Transverse colon (tissue), 4 donors: ENCODE data around the gene ACER3. TPM values are rescaled to one million over a fixed set of nuclear protein-coding genes. Genes with fewer than 3 reads are reported as not detected.
"Not testable (repeated sequence)": the region's sequence is repeated elsewhere in the genome, so short reads cannot be mapped to it uniquely, and the experiment has no call there.

ENCODE experiments used
- DNase-seq: peaks from one replicate; pipeline ENCODE4 v3.0.0-alpha.2; 2019
- H3K27ac ChIP-seq, 4 donors: fragments of 200-600 bp; sonication (generic); 2 replicates each; pipeline ENCODE4 v1.5.1; 2016 to 2018; ENCODE audit warnings: inconsistent platforms in 4 of 4
- H3K27me3 ChIP-seq: fragments of 200-600 bp; sonication (generic); 2 replicates; pipeline ENCODE4 v1.5.1; 2017; ENCODE audit warnings: inconsistent platforms
- H3K36me3 ChIP-seq, 4 donors: fragments of 200-600 bp; sonication (generic); 2 replicates each; pipeline ENCODE4 v1.5.1; 2017 to 2019; ENCODE audit warnings: inconsistent platforms in 4 of 4
- H3K4me1 ChIP-seq, 4 donors: fragments of 200-600 bp; sonication (generic); 2 replicates each; pipeline ENCODE4 v1.5.1; 2017 to 2020; ENCODE audit warnings: inconsistent platforms in 4 of 4
- H3K4me3 ChIP-seq, 4 donors: fragments of 200-600 bp; sonication (generic); 1 replicate in 1 of 4; 2 replicates in 3 of 4; pipeline versions ENCODE4 v1.5.1 to v1.6.1; 2017 to 2019; ENCODE audit warnings: inconsistent platforms in 4 of 4
- H3K9me3 ChIP-seq, 2 donors: fragments of 200-600 bp; sonication (generic); 2 replicates each; pipeline ENCODE4 v1.5.1; 2017 to 2019; ENCODE audit warnings: inconsistent platforms in 2 of 2
- EP300 ChIP-seq: sonication (generic); formaldehyde crosslinking; IDR thresholded peaks from one replicate; pipeline ENCODE4 v1.6.1; 2017; ENCODE audit warnings: antibody characterized with exemption, low read depth
- POLR2A ChIP-seq: fragments of 450-650 bp; IDR thresholded peaks from one replicate; pipeline ENCODE4 v1.6.1; 2016; ENCODE audit warnings: antibody characterized with exemption, mild to moderate bottlenecking, moderate library complexity
- POLR2AphosphoS5 ChIP-seq, 3 donors: sonication (generic); formaldehyde crosslinking; IDR thresholded peaks; one replicate each; pipeline ENCODE4 v1.6.1; 2016; ENCODE audit warnings: antibody characterized with exemption in 3 of 3
- WGBS, 2 donors: methylation state at CpG; one replicate each; pipeline ENCODE4 v1.1.5; 2018; ENCODE audit warnings: low coverage in 1 of 2; 5-methylcytosine and 5-hydroxymethylcytosine counted together
- in situ Hi-C, 4 donors: fragments of 200-750 bp; cut with MboI; loops; one replicate each; pipeline versions ENCODE4 v1.15.0 to v1.15.1; 2017; ENCODE audit warnings: low sequenced_read_pairs in 3 of 4, low pct_ligation_motif_present in 1 of 4, low pct_unique_long_range_greater_than_20kb in 1 of 4
- intact Hi-C: fragments of 100-400 bp; cut with DNase I; formaldehyde crosslinking; loops from one replicate; pipeline ENCODE4 v1.15.1; 2023; ENCODE audit warnings: low total_unique reads
- total RNA-seq, 4 donors: library from RNA; depleted of rRNA; stranded (reverse); fragments of >200 nt; gene quantifications; one replicate each; pipeline ENCODE4 v1.1.0, GENCODE V29; 2016
- TF ChIP-seq, protein P1 (sequence below), 5 experiments: fragments of 200-600 bp in 3 of 5; fragments of 450-650 bp in 2 of 5; sonication (generic) in 3 of 5; IDR thresholded peaks; 1 replicate in 2 of 5; 2 replicates in 3 of 5; pipeline ENCODE4 v1.5.1; 2016 to 2017; ENCODE audit warnings: antibody characterized with exemption in 5 of 5, inconsistent platforms in 3 of 5, mild to moderate bottlenecking in 2 of 5, moderate library complexity in 1 of 5

Gene ACER3
- total RNA-seq, 4 donors from 2014 or later: 8.8 to 72.2 (median 29.4) TPM

DNA sequence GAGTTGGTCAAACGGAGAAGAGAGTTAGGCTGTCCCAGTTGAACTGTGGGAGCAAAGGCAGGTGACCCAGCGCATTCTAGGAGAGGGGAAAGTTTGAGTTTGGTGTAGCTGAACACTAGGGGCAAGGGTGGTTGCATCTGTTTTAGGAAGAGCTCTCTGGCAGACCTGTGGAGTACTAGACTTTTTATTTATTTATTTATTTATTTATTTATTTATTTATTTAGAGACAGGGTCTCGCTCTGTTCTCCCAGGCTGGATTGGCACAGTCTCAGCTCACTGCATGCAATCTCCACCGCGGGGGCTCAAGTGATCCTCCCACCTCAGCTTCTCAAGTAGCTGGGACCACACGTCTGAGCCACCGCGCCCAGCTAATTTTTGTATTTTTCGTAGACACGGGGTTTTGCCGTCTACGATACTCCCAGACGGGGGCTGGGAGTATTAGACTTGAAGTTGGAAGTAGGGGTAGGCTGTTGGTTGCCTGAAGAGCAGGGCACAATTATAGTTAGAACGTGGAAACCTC is 950 bp upstream of the ACER3 start:
- intact Hi-C loops: no loop called here
- 92 to 95% methylated on average over 8 to 14 of the region's 14 CpGs for WGBS, 2 donors
- in situ Hi-C loops: no loop called here
- no peaks in the 10 kb centered on the region for H3K9me3 ChIP-seq
- no peak overlapping the region for H3K4me3 ChIP-seq
- no peak for TF ChIP-seq POLR2AphosphoS5 (IDR thresholded peaks at IDR 0.05)
- no peak for TF ChIP-seq POLR2A
- H3K27ac ChIP-seq: peak overlapping the region; percentile 85 to 93 (median 88)
- no peak for DNase-seq
- no peaks in the 10 kb centered on the region for H3K36me3 ChIP-seq
- H3K27me3 ChIP-seq: no peaks in the 10 kb centered on the region
- H3K4me1 ChIP-seq: peaks cover 0 to 25% (median 14%) of the 10 kb centered on the region in 4 donors

DNA sequence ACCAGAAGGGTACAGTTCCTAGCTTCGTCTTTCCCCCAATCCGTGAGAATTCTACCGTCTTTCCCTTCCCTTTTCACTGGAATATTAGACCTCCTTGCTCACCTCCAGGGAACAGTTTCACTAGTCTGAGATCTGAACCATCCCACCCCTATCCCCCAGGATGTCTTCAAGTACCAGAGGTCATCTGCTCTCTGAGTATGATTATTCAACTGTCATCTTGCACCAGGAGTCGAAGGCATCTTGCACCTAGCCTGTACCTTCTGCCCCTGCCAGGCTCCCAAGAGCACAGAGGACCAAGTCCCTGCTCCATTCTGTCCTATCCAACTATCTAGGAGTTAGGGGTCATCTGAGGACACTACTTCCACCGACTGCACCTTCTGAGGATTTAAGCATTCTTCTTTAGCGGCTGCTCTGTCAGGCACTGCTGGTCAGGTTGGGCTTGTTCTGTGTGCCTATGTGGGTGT is 804 bp downstream of the ACER3 start:
- TF ChIP-seq, protein P1, sequence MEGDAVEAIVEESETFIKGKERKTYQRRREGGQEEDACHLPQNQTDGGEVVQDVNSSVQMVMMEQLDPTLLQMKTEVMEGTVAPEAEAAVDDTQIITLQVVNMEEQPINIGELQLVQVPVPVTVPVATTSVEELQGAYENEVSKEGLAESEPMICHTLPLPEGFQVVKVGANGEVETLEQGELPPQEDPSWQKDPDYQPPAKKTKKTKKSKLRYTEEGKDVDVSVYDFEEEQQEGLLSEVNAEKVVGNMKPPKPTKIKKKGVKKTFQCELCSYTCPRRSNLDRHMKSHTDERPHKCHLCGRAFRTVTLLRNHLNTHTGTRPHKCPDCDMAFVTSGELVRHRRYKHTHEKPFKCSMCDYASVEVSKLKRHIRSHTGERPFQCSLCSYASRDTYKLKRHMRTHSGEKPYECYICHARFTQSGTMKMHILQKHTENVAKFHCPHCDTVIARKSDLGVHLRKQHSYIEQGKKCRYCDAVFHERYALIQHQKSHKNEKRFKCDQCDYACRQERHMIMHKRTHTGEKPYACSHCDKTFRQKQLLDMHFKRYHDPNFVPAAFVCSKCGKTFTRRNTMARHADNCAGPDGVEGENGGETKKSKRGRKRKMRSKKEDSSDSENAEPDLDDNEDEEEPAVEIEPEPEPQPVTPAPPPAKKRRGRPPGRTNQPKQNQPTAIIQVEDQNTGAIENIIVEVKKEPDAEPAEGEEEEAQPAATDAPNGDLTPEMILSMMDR (IDR thresholded peaks at IDR 0.05): no peak
- TF ChIP-seq POLR2A (no peak), EP300 (no peak), POLR2AphosphoS5 (IDR thresholded peaks at IDR 0.05) (no peak)
- in situ Hi-C loops: no loop called here
- peak overlapping the region; percentile 85 to 93 (median 88) for H3K27ac ChIP-seq
- H3K4me1 ChIP-seq: peaks cover 0 to 25% (median 14%) of the 10 kb centered on the region in 4 donors
- no peaks in the 10 kb centered on the region for H3K27me3 ChIP-seq
- no peak for DNase-seq
- H3K9me3 ChIP-seq: no peaks in the 10 kb centered on the region
- WGBS, 2 donors: 31 to 45% methylated on average over 2 to 6 of the region's 6 CpGs
- peak overlapping the region; percentile 68 to 83 (median 74) for H3K4me3 ChIP-seq
- intact Hi-C loops: no loop called here
- H3K36me3 ChIP-seq: no peaks in the 10 kb centered on the region

GRCh38 chr11:76862794-76863193 is 2.1 kb downstream of the ACER3 start:
- WGBS, 2 donors: 76 to 87% methylated on average over 2 of the region's 2 CpGs
- DNase-seq, H3K4me3 ChIP-seq, H3K36me3 ChIP-seq, intact Hi-C loops, H3K9me3 ChIP-seq, H3K27me3 ChIP-seq, in situ Hi-C loops, H3K27ac ChIP-seq: not testable (repeated sequence)
- H3K4me1 ChIP-seq: peaks cover 0 to 25% (median 14%) of the 10 kb centered on the region in 4 donors

DNA sequence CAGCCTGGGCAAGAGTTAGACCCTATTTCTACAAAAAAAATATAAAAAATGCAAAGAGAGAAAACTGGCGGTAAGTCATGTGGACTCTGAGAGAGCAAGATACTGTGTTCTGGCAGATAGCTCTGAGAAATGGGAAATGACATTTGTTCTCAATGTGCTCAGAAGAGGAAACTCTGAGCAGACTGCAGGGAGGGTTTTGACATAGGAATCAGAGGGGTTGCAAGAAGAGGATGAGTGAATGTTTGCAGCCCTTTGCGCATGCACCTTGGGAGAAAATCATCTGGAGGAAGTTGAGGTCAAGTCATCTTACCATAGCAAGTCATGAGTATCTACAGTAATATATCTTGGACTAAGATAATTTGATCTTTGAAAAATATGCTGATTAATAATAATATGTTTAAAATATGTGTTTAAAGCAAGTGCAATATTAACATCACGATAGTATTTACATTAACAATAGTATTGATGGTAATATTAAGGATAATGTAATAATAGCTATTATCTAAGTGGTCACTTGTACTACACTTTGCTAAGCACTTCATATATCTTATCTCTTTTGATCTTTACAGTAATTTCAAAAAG is 2.6 kb downstream of the ACER3 start:
- no peaks in the 10 kb centered on the region for H3K36me3 ChIP-seq
- peaks cover 0 to 25% (median 14%) of the 10 kb centered on the region in 4 donors for H3K4me1 ChIP-seq
- TF ChIP-seq POLR2AphosphoS5 (IDR thresholded peaks at IDR 0.05) (no peak), EP300 (no peak), POLR2A (no peak)
- TF ChIP-seq, protein P1 (IDR thresholded peaks at IDR 0.05): no peak
- no peak overlapping the region for H3K27ac ChIP-seq
- peak; percentile 21 for DNase-seq
- H3K27me3 ChIP-seq: no peaks in the 10 kb centered on the region
- intact Hi-C loops: no loop called here
- no peaks in the 10 kb centered on the region for H3K9me3 ChIP-seq
- 84 to 100% methylated on average over 2 to 3 of the region's 3 CpGs for WGBS, 2 donors
- in situ Hi-C loops: no loop called here
- H3K4me3 ChIP-seq: no peak overlapping the region

GRCh38 chr11:76872959-76873827 is 12.5 kb downstream of the ACER3 start:
- Histone ChIP-seq H3K27ac (no peak overlapping the region), H3K27me3 (no peaks in the 10 kb centered on the region), H3K4me3 (no peak overlapping the region), H3K36me3 (no peaks in the 10 kb centered on the region), H3K9me3 (no peaks in the 10 kb centered on the region), H3K4me1 (peaks cover 0 to 8% (median 0%) of the 10 kb centered on the region in 4 donors)
- intact Hi-C loops: no loop called here
- no peak for DNase-seq
- in situ Hi-C loops: no loop called here
- TF ChIP-seq EP300 (no peak), POLR2AphosphoS5 (IDR thresholded peaks at IDR 0.05) (no peak), POLR2A (no peak)
- TF ChIP-seq, protein P1 (IDR thresholded peaks at IDR 0.05): no peak
- 98% methylated on average over 6 of the region's 6 CpGs; no CpG with 5 or more reads in 1 of the 2 donors for WGBS, 2 donors
